Stimulated activated CD4-positive, alpha-beta T cell treated with anti-CD3 and anti-CD28 coated beads, Interleukin-4, amount 100 ng/mL, for 48 hours (primary cell): Measurements from ENCODE around the gene NUDT14.

Experiments
- DNase-seq, 2 donors: peaks; one replicate each; pipeline ENCODE4 v3.0.0-alpha.2; 2020; ENCODE audit warnings: low read depth in 2 of 2

NUDT14 gene

GRCh38 chr14:105135700-105136395, 45.3 kb downstream of the NUDT14 start:
- DNase-seq: no peak

GRCh38 chr14:105132921-105133654, 48.0 kb downstream of the NUDT14 start:
- DNase-seq: no peak

- DNase-seq: no peak
These were observed 49.9 kb downstream of the NUDT14 start for GRCh38 chr14:105131241-105131640.

- no peak for DNase-seq
These were observed 53.1 kb downstream of the NUDT14 start for GRCh38 chr14:105128059-105128458.

- DNase-seq: no peak
These were observed 54.2 kb downstream of the NUDT14 start for GRCh38 chr14:105126981-105127329.

- DNase-seq: no peak
These were observed 54.8 kb downstream of the NUDT14 start for GRCh38 chr14:105126126-105126980.

- DNase-seq: no peak
These were observed 56.3 kb downstream of the NUDT14 start for GRCh38 chr14:105124823-105125222.

- DNase-seq: no peak
These were observed 56.9 kb downstream of the NUDT14 start for GRCh38 chr14:105123981-105124765.

- DNase-seq: no peak
These were observed 57.9 kb downstream of the NUDT14 start for GRCh38 chr14:105123064-105123665.
